Tracheal epithelial cell (primary cell): Measurements from ENCODE around the gene DIRAS2. TPM values are rescaled to one million over a fixed set of nuclear protein-coding genes. Genes with fewer than 3 reads are reported as not detected.

Experiments used
- total RNA-seq: library from RNA; depleted of rRNA; stranded (reverse); fragments of >200 nt; gene quantifications from 2 replicates; pipeline ENCODE4 v1.2.1, GENCODE V29; 2014

DIRAS2 gene, protein sequence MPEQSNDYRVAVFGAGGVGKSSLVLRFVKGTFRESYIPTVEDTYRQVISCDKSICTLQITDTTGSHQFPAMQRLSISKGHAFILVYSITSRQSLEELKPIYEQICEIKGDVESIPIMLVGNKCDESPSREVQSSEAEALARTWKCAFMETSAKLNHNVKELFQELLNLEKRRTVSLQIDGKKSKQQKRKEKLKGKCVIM
- 0.72 TPM in 1 of 2 replicates, not detected in the other for total RNA-seq

GRCh38 chr9:90642570-90643539 is at the start of gene DIRAS2:
DIRAS2 (minus strand) TSS chr9:90642824; CDS start chr9:90613827, 28,997 bp downstream.

Other genes starting within 250 kb of the DIRAS2 start
- 15.2 and 28.3 TPM in 2 replicates for gene SYK, start 159.0 kb upstream of the DIRAS2 start, total RNA-seq